Esophagus muscularis mucosa (tissue), 4 donors: Measurements from ENCODE around the gene PSMB11. TPM values are rescaled to one million over a fixed set of nuclear protein-coding genes. Genes with fewer than 3 reads are reported as not detected.

ENCODE experiments used
- DNase-seq: peaks from one replicate; pipeline ENCODE4 v3.0.0-alpha.2; 2017; ENCODE audit errors: extremely low spot score
- H3K27ac ChIP-seq, 4 donors: fragments of 200-600 bp; sonication (generic); replicated peaks in 1 of 4; 1 replicate in 3 of 4; 2 replicates in 1 of 4; pipeline ENCODE4 v1.5.1; 2016 to 2019; ENCODE audit warnings: mild to moderate bottlenecking in 1 of 4
- H3K27me3 ChIP-seq, 4 donors: fragments of 200-600 bp; sonication (generic); one replicate each; pipeline versions ENCODE4 v1.5.1 to v1.6.0; 2016 to 2019
- H3K36me3 ChIP-seq, 4 donors: fragments of 200-600 bp; sonication (generic); one replicate each; pipeline ENCODE4 v1.5.1; 2016 to 2019
- H3K4me1 ChIP-seq, 4 donors: fragments of 200-600 bp; sonication (generic); one replicate each; pipeline ENCODE4 v1.5.1; 2016 to 2019
- H3K4me3 ChIP-seq, 4 donors: fragments of 200-600 bp; sonication (generic); 1 replicate in 2 of 4; 2 replicates in 2 of 4; pipeline ENCODE4 v1.5.1; 2016 to 2019; ENCODE audit warnings: mild to moderate bottlenecking in 4 of 4, moderate library complexity in 1 of 4
- H3K9me3 ChIP-seq, 4 donors: fragments of 200-600 bp; sonication (generic); 1 replicate in 3 of 4; 2 replicates in 1 of 4; pipeline ENCODE4 v1.5.1; 2016 to 2019
- CTCF ChIP-seq, 3 experiments: fragments of 200-600 bp in 2 of 3; fragments of 450-650 bp in 1 of 3; sonication (generic) in 2 of 3; IDR thresholded peaks; one replicate each; pipeline ENCODE4 v1.5.1; 2017 to 2019; ENCODE audit warnings: antibody characterized with exemption in 3 of 3, mild to moderate bottlenecking in 2 of 3, moderate library complexity in 1 of 3
- EP300 ChIP-seq: sonication (generic); formaldehyde crosslinking; IDR thresholded peaks from one replicate; pipeline ENCODE4 v1.6.1; 2017; ENCODE audit warnings: antibody characterized with exemption
- POLR2A ChIP-seq: fragments of 450-650 bp; IDR thresholded peaks from one replicate; pipeline ENCODE4 v1.6.1; 2017; ENCODE audit warnings: antibody characterized with exemption, moderate library complexity, mild to moderate bottlenecking, low read depth
- POLR2AphosphoS5 ChIP-seq, 2 donors: sonication (generic); formaldehyde crosslinking; IDR thresholded peaks; one replicate each; pipeline ENCODE4 v1.6.1; 2017; ENCODE audit warnings: antibody characterized with exemption in 2 of 2
- WGBS: methylation state at CpG from one replicate; pipeline ENCODE4 v1.1.5; 2018; 5-methylcytosine and 5-hydroxymethylcytosine counted together
- intact Hi-C: fragments of 100-400 bp; cut with DNase I; formaldehyde crosslinking; loops from one replicate; pipeline ENCODE4 v1.15.1; 2023
- total RNA-seq, 4 donors: library from RNA; depleted of rRNA; stranded (reverse); fragments of >200 nt; gene quantifications; one replicate each; pipeline versions ENCODE4 v1.1.0 to v1.2.1, GENCODE V29; 2016

The PSMB11 gene
- total RNA-seq, 4 donors from 2014 or later, result not detected

DNA sequence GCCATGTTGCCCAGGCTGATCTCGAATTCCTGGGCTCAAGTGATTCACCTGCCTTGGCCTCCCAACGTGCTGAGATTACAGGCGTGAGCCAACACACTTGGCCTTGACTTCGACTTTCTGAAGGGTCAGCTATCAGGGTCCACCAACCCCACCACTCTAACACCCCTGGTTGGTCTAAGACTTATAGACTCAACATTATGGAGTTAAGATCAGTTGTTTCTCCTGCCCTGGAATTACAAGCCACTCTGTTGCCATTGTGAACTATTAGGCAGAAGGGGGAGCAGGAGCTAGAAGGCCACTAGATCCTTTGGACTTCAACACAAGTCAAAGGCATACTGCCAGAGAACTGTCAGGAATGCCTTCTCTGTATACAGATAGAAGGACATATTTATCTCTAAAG lies 1.9 kb upstream of the PSMB11 start:
- Histone ChIP-seq H3K4me1 (peaks cover 0 to 5% (median 4%) of the 10 kb centered on the region in 4 donors), H3K27me3 (no peaks in the 10 kb centered on the region), H3K27ac (no peak overlapping the region), H3K36me3 (no peaks in the 10 kb centered on the region), H3K4me3 (no peak overlapping the region), H3K9me3 (no peaks in the 10 kb centered on the region)
- intact Hi-C loops, result no loop called here
- WGBS, result 94% methylated on average over 4 of the region's 4 CpGs
- DNase-seq, result no peak
- TF ChIP-seq EP300 (no peak), CTCF (IDR thresholded peaks at IDR 0.05) (no peak), POLR2AphosphoS5 (IDR thresholded peaks at IDR 0.05) (no peak)

GRCh38 chr14:23041729-23042128 lies 283 bp upstream of the PSMB11 start:
- no peak for DNase-seq
- no peaks in the 10 kb centered on the region for H3K9me3 ChIP-seq
- H3K4me1 ChIP-seq, result peaks cover 0 to 7% (median 2%) of the 10 kb centered on the region in 4 donors
- no peaks in the 10 kb centered on the region for H3K36me3 ChIP-seq
- no peak overlapping the region for H3K4me3 ChIP-seq
- TF ChIP-seq POLR2A (no peak), POLR2AphosphoS5 (IDR thresholded peaks at IDR 0.05) (no peak), EP300 (no peak), CTCF (IDR thresholded peaks at IDR 0.05) (no peak)
- 84% methylated on average over 7 of the region's 8 CpGs for WGBS
- no peak overlapping the region for H3K27ac ChIP-seq
- no peaks in the 10 kb centered on the region for H3K27me3 ChIP-seq
- intact Hi-C loops, result no loop called here

GRCh38 chr14:23043145-23043544 lies 1.1 kb downstream of the PSMB11 start:
- no peak for TF ChIP-seq POLR2AphosphoS5 (IDR thresholded peaks at IDR 0.05)
- no peak for TF ChIP-seq EP300
- intact Hi-C loops, result no loop called here
- no peaks in the 10 kb centered on the region for H3K36me3 ChIP-seq
- H3K27me3 ChIP-seq, result peaks cover 0 to 6% (median 0%) of the 10 kb centered on the region in 4 donors
- 83% methylated on average over 6 of the region's 6 CpGs for WGBS
- H3K9me3 ChIP-seq, result no peaks in the 10 kb centered on the region
- DNase-seq, result no peak
- H3K27ac ChIP-seq, result no peak overlapping the region
- peaks cover 0 to 9% (median 2%) of the 10 kb centered on the region in 4 donors for H3K4me1 ChIP-seq
- no peak overlapping the region for H3K4me3 ChIP-seq

- H3K4me3 ChIP-seq, result no peak overlapping the region
- peaks cover 0 to 9% (median 2%) of the 10 kb centered on the region in 4 donors for H3K4me1 ChIP-seq
- intact Hi-C loops, result no loop called here
- no peak for DNase-seq
- H3K9me3 ChIP-seq, result no peaks in the 10 kb centered on the region
- 91% methylated on average over 3 of the region's 3 CpGs for WGBS
- TF ChIP-seq POLR2A, result no peak
- TF ChIP-seq CTCF (IDR thresholded peaks at IDR 0.05), result no peak
- TF ChIP-seq EP300, result no peak
- no peak for TF ChIP-seq POLR2AphosphoS5 (IDR thresholded peaks at IDR 0.05)
- no peak overlapping the region for H3K27ac ChIP-seq
- H3K36me3 ChIP-seq, result no peaks in the 10 kb centered on the region
- peaks cover 0 to 6% (median 0%) of the 10 kb centered on the region in 4 donors for H3K27me3 ChIP-seq
Measured at GRCh38 chr14:23043754-23044153, 1.7 kb downstream of the PSMB11 start.

GRCh38 chr14:23044840-23045239 lies 2.8 kb downstream of the PSMB11 start:
- TF ChIP-seq POLR2AphosphoS5 (IDR thresholded peaks at IDR 0.05), result no peak
- TF ChIP-seq POLR2A, result no peak
- TF ChIP-seq CTCF (IDR thresholded peaks at IDR 0.05), result no peak
- TF ChIP-seq EP300, result no peak
- no peak for DNase-seq
- Histone ChIP-seq H3K4me1 (peaks cover 0 to 9% (median 2%) of the 10 kb centered on the region in 4 donors), H3K27me3 (peaks cover 0 to 6% (median 0%) of the 10 kb centered on the region in 4 donors), H3K36me3 (no peaks in the 10 kb centered on the region), H3K27ac (no peak overlapping the region), H3K4me3 (no peak overlapping the region), H3K9me3 (no peaks in the 10 kb centered on the region)
- 85% methylated on average over 8 of the region's 8 CpGs for WGBS
- intact Hi-C loops, result no loop called here
